ENCODE measurements around the gene USP54. TPM values are rescaled to one million over a fixed set of nuclear protein-coding genes. Genes with fewer than 3 reads are reported as not detected.
A peak's percentile ranks its signal among the peaks of the same experiment; 100 is the strongest.

The USP54 gene
- total and polyA plus RNA-seq, 9 of the 15 experiments (the other 6 are each of a cell fraction or from before 2014, with no cell fraction given), result 3.8 to 40.1 (median 16.9) TPM

- H3K27me3 ChIP-seq (ENCODE audit: control insufficient read depth in 2 of 2, insufficient read depth in 2 of 2, low read length in 2 of 2), result no peaks in the 10 kb centered on the region
- no TSS peak for BruUV-seq (replicated peaks)
- no peaks in the 10 kb centered on the region for H3K9me3 ChIP-seq (replicated peaks; ENCODE audit: control insufficient read depth, insufficient read depth, low read depth, low read length)
- H3K36me3 ChIP-seq (ENCODE audit: control insufficient read depth, insufficient read depth, low read length), result peaks cover 10% of the 10 kb centered on the region; the same call in 2 of the 3 replicates
- FAIRE-seq (no peak), DNase-seq (ENCODE audit: extremely low read depth in 1 of 4, low spot score in 3 of 4) (no peak), ATAC-seq (no peak)
- H3K9ac ChIP-seq (ENCODE audit: insufficient read depth in 1 of 2, low read depth in 2 of 2, low read length in 2 of 2), result no peak overlapping the region
- peaks cover 3 to 10% of the 10 kb centered on the region in 2 experiments for H3K4me1 ChIP-seq (replicated peaks in 1 of 2; ENCODE audit: control insufficient read depth in 2 of 2, insufficient read depth in 2 of 2, low read length in 2 of 2)
- peak; percentile 90 for TF ChIP-seq ZNF121 (CRISPR knock-in tag; conservative IDR thresholded peaks at IDR 0.05)
- TF ChIP-seq ZNF766 (CRISPR knock-in tag; conservative IDR thresholded peaks at IDR 0.05), result no peak
- TF ChIP-seq ATF4 (CRISPR knock-in tag; IDR thresholded peaks at IDR 0.05), result no peak
- TF ChIP-seq ZBTB5 (IDR thresholded peaks at IDR 0.05), result no peak
- no peak for TF ChIP-seq SIX5 (IDR thresholded peaks at IDR 0.05; ENCODE audit: borderline replicate concordance in 1 of 2, insufficient read depth in 1 of 2, low read depth in 1 of 2, low read length in 2 of 2)
- TF ChIP-seq E2F3 (CRISPR knock-in tag; IDR thresholded peaks at IDR 0.05), result no peak
- peak; percentile 13 for TF ChIP-seq RBM25 (IDR thresholded peaks at IDR 0.05; ENCODE audit: low read depth, low read length, severe bottlenecking)
- TF ChIP-seq PYGO2 (tag; IDR thresholded peaks at IDR 0.05), result no peak
- in situ Hi-C loops (cut with MboI) (no loop called here), intact Hi-C loops (cut with micrococcal nuclease) (no loop called here)
- WGBS (ENCODE audit: insufficient coverage, low coverage, missing lambda C conversion rate), result 81% methylated on average over 4 of the region's 4 CpGs
- no peaks in the 10 kb centered on the region for H3K9me1 ChIP-seq (ENCODE audit: control insufficient read depth, insufficient read depth, low read length)
- POLR2A ChIA-PET, result interaction anchor here (1.0 kb wide), 1 partner anchor 79 kb away, joined by 4 read pairs; the partner anchor contains the start of gene MSS51
- H4K20me1 ChIP-seq (replicated peaks; ENCODE audit: control insufficient read depth, insufficient read depth, low read length), result no peaks in the 10 kb centered on the region
- no peak overlapping the region for H3K4me2 ChIP-seq (ENCODE audit: insufficient read depth, low read length)
- no peak overlapping the region for H3K4me3 ChIP-seq
- H2AFZ ChIP-seq (ENCODE audit: low read depth, low read length), result no peak overlapping the region
- H3K79me2 ChIP-seq (ENCODE audit: control insufficient read depth, insufficient read depth, low read length), result no peaks in the 10 kb centered on the region
- no peak overlapping the region for H3K27ac ChIP-seq (ENCODE audit: extremely low read depth, low read depth, low read length)
- CTCF ChIA-PET (ENCODE audit: low intra/inter-chr PET ratio), result no interaction called here
Measured at GRCh38 chr10:73512207-73512743, 78.9 kb downstream of the USP54 start.

Data from K562 (cell line).